A549 (cell line): ENCODE measurements around the gene MACF1. TPM values are rescaled to one million over a fixed set of nuclear protein-coding genes. Genes with fewer than 3 reads are reported as not detected.

Experiments used
- ATAC-seq, 2 experiments: fragments of 200-7000 bp in 1 of 2; fragments of >200 bp in 1 of 2; cut with Nextera tagmentation in 1 of 2; cut with Tn5 transposase in 1 of 2; 3 replicates each; pipeline versions ENCODE4 v1.8.0 to v1.9.1; 2018 to 2020; ENCODE audit warnings: mild to moderate bottlenecking in 1 of 2, moderate library complexity in 1 of 2
- CTCF ChIA-PET: fragments of 300-600 bp; sonication (Branson Sonifier 250); formaldehyde crosslinking; extraction: SDS; loops from one replicate; lab custom pipeline; 2021; ENCODE audit warnings: antibody characterized with exemption, inconsistent platforms; lab: Yijun Ruan, JAX
- POLR2A ChIA-PET: fragments of 350-600 bp; formaldehyde crosslinking; extraction: SDS; loops from one replicate; lab custom pipeline; 2021; ENCODE audit warnings: antibody characterized with exemption, inconsistent platforms; lab: Yijun Ruan, JAX
- DNase-seq, 2 experiments: peaks; one replicate each; pipeline versions ENCODE4 v3.0.0 to v3.0.0-alpha.2; 2011 to 2016; ENCODE audit warnings: low read depth in 1 of 2, low spot score in 1 of 2
- FAIRE-seq: peaks from 2 replicates; lab custom pipeline; 2011; peaks lifted over from hg19 to GRCh38; lab: Jason Lieb, UNC
- H3K27ac ChIP-seq, 2 experiments: fragments of >200 bp; sonication (Bioruptor Twin); formaldehyde crosslinking; 3 replicates each; pipeline ENCODE4 v1.5.1; 2016 to 2017
- H3K4me1 ChIP-seq: fragments of >200 bp; sonication (Bioruptor Twin); formaldehyde crosslinking; 3 replicates; pipeline ENCODE4 v1.6.1; 2016
- H3K4me2 ChIP-seq: fragments of >200 bp; sonication (Bioruptor Twin); formaldehyde crosslinking; 3 replicates; pipeline ENCODE4 v1.6.1; 2016
- H3K4me3 ChIP-seq: fragments of >200 bp; sonication (Bioruptor Twin); formaldehyde crosslinking; 3 replicates; pipeline ENCODE4 v1.5.1; 2016
- H3K9me3 ChIP-seq: fragments of >200 bp; sonication (Bioruptor Twin); formaldehyde crosslinking; 3 replicates; pipeline ENCODE4 v1.6.1; 2016
- BHLHE40 ChIP-seq: IDR thresholded peaks from 2 replicates; pipeline ENCODE4 v1.6.1; 2012; ENCODE audit warnings: low read depth, low read length, inconsistent platforms
- CTCF ChIP-seq: fragments of >200 bp; sonication (Bioruptor Twin); formaldehyde crosslinking; IDR thresholded peaks from 3 replicates; pipeline ENCODE4 v1.5.1; 2016
- EHMT2 ChIP-seq: fragments of 200-600 bp; sonication (generic); IDR thresholded peaks from 2 replicates; pipeline ENCODE4 v1.6.1; 2016; ENCODE audit warnings: antibody characterized with exemption, low read depth, mild to moderate bottlenecking, moderate library complexity
- ESRRA ChIP-seq: fragments of 150-350 bp; IDR thresholded peaks from 2 replicates; pipeline ENCODE4 v1.6.1; 2014; ENCODE audit warnings: mild to moderate bottlenecking, low read length, borderline replicate concordance
- FOSB ChIP-seq: fragments of 250-450 bp; sonication (Bioruptor Pico); IDR thresholded peaks from 2 replicates; pipeline ENCODE4 v1.5.0; 2020; ENCODE audit warnings: mild to moderate bottlenecking, moderate library complexity
- FOXS1 ChIP-seq: fragments of 250-450 bp; sonication (Bioruptor Pico); IDR thresholded peaks from 2 replicates; pipeline ENCODE4 v1.5.0; 2020; ENCODE audit warnings: mild to moderate bottlenecking, moderate library complexity
- HDAC2 ChIP-seq: fragments of 200-600 bp; sonication (generic); IDR thresholded peaks from 2 replicates; pipeline ENCODE4 v1.6.1; 2016
- HEYL ChIP-seq: fragments of 250-450 bp; sonication (Bioruptor Pico); IDR thresholded peaks from 2 replicates; pipeline ENCODE4 v1.8.0; 2021; ENCODE audit warnings: mild to moderate bottlenecking, moderate library complexity
- HMGXB4 ChIP-seq: fragments of 250-450 bp; sonication (Bioruptor Pico); IDR thresholded peaks from 2 replicates; pipeline ENCODE4 v1.5.0; 2021; ENCODE audit warnings: mild to moderate bottlenecking, moderate library complexity, borderline replicate concordance
- HOXA7 ChIP-seq: fragments of 250-450 bp; sonication (Bioruptor Pico); IDR thresholded peaks from 2 replicates; pipeline ENCODE4 v1.5.0; 2020; ENCODE audit warnings: mild to moderate bottlenecking, moderate library complexity
- MAFK ChIP-seq: fragments of 450-650 bp; IDR thresholded peaks from 2 replicates; pipeline ENCODE4 v1.6.1; 2014; ENCODE audit not compliant: partially characterized antibody
- MYC ChIP-seq: IDR thresholded peaks from 2 replicates; pipeline ENCODE4 v1.6.1; 2012; ENCODE audit warnings: mild to moderate bottlenecking, inconsistent platforms, low read length, improper control_type of control experiment, borderline replicate concordance
- NFE2L2 ChIP-seq: fragments of 150-350 bp; conservative IDR thresholded peaks from 2 replicates; pipeline ENCODE4 v1.6.1; 2014; ENCODE audit warnings: low read length
- NR3C1 ChIP-seq: fragments of >200 bp; sonication (Bioruptor Twin); formaldehyde crosslinking; IDR thresholded peaks from 3 replicates; pipeline ENCODE4 v1.6.1; 2017
- PHF8 ChIP-seq: fragments of 200-600 bp; sonication (generic); IDR thresholded peaks from 2 replicates; pipeline ENCODE4 v1.6.1; 2016; ENCODE audit warnings: low read depth, mild to moderate bottlenecking, antibody characterized with exemption, moderate library complexity, borderline replicate concordance
- RAD21 ChIP-seq, 2 experiments: fragments of >200 bp in 1 of 2; sonication (Bioruptor Twin) in 1 of 2; formaldehyde crosslinking in 1 of 2; IDR thresholded peaks in 1 of 2; conservative IDR thresholded peaks in 1 of 2; 2 replicates in 1 of 2; 3 replicates in 1 of 2; pipeline ENCODE4 v1.6.1; 2012 to 2018; ENCODE audit warnings: inconsistent platforms in 1 of 2
- RARB ChIP-seq: fragments of 250-450 bp; sonication (Bioruptor Pico); IDR thresholded peaks from 2 replicates; pipeline ENCODE4 v1.8.0; 2021; ENCODE audit warnings: mild to moderate bottlenecking, moderate library complexity
- RFX5 ChIP-seq: fragments of 450-650 bp; IDR thresholded peaks from 2 replicates; pipeline ENCODE4 v1.7.1; 2014; ENCODE audit warnings: antibody characterized with exemption, mild to moderate bottlenecking, moderate library complexity
- SMC3 ChIP-seq: fragments of >200 bp; sonication (Bioruptor Twin); formaldehyde crosslinking; IDR thresholded peaks from 3 replicates; pipeline ENCODE4 v1.6.1; 2018; ENCODE audit warnings: inconsistent platforms
- TP53 ChIP-seq: fragments of 250-450 bp; sonication (Bioruptor Pico); IDR thresholded peaks from 2 replicates; pipeline ENCODE4 v1.5.0; 2021; ENCODE audit warnings: mild to moderate bottlenecking, moderate library complexity
- USF2 ChIP-seq: fragments of 450-650 bp; IDR thresholded peaks from 2 replicates; pipeline ENCODE4 v1.6.1; 2014; ENCODE audit warnings: antibody characterized with exemption
- ZFP36 ChIP-seq: fragments of 450-650 bp; IDR thresholded peaks from 2 replicates; pipeline ENCODE4 v1.6.1; 2014; ENCODE audit warnings: borderline replicate concordance; ENCODE audit not compliant: partially characterized antibody
- WGBS: methylation state at CpG from one replicate; pipeline ENCODE4 v1.1.6; 2017; ENCODE audit errors: missing lambda C conversion rate; 5-methylcytosine and 5-hydroxymethylcytosine counted together
- polyA plus RNA-seq, 4 experiments: library from polyadenylated mRNA; depleted of rRNA in 3 of 4; stranded (reverse); fragments of >200 nt; fragmentation: RNase III in 1 of 4; extraction: RNeasy Plus Mini Kit Qiagen cat#74134 plus additional on column Dnase treatment in 1 of 4; gene quantifications; 2 replicates in 3 of 4; 3 replicates in 1 of 4; pipeline ENCODE4 v1.2.3, GENCODE V29; 2011 to 2017
- TF ChIP-seq, protein P1 (sequence below): fragments of 150-350 bp; IDR thresholded peaks from 2 replicates; pipeline ENCODE4 v1.6.1; 2014; ENCODE audit warnings: low read depth, mild to moderate bottlenecking, low read length
- TF ChIP-seq, protein P2 (sequence below): fragments of >200 bp; sonication (Bioruptor Twin); formaldehyde crosslinking; IDR thresholded peaks from 3 replicates; pipeline ENCODE4 v1.6.1; 2016

MACF1 gene
- polyA plus RNA-seq, 2 of the 4 experiments (the other 2 are of a cell fraction) = 45.7 to 64.2 TPM

GRCh38 chr1:39194398-39195051, 10.0 kb upstream of the MACF1 start (continued):
- TF ChIP-seq NFE2L2 = no peak

- TF ChIP-seq HDAC2 (no peak), TP53 (CRISPR knock-in tag) (no peak), HEYL (CRISPR knock-in tag) (no peak), SMC3 (no peak), RAD21 (conservative IDR thresholded peaks at IDR 0.05 in 1 of 2, IDR thresholded peaks at IDR 0.05 in 1 of 2) (no peak), MAFK (no peak), RARB (no peak), FOSB (CRISPR knock-in tag) (no peak), CTCF (no peak), EHMT2 (no peak), RFX5 (no peak), MYC (no peak)
- TF ChIP-seq, protein P1, sequence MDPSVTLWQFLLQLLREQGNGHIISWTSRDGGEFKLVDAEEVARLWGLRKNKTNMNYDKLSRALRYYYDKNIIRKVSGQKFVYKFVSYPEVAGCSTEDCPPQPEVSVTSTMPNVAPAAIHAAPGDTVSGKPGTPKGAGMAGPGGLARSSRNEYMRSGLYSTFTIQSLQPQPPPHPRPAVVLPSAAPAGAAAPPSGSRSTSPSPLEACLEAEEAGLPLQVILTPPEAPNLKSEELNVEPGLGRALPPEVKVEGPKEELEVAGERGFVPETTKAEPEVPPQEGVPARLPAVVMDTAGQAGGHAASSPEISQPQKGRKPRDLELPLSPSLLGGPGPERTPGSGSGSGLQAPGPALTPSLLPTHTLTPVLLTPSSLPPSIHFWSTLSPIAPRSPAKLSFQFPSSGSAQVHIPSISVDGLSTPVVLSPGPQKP = no peak
- TF ChIP-seq, protein P2, sequence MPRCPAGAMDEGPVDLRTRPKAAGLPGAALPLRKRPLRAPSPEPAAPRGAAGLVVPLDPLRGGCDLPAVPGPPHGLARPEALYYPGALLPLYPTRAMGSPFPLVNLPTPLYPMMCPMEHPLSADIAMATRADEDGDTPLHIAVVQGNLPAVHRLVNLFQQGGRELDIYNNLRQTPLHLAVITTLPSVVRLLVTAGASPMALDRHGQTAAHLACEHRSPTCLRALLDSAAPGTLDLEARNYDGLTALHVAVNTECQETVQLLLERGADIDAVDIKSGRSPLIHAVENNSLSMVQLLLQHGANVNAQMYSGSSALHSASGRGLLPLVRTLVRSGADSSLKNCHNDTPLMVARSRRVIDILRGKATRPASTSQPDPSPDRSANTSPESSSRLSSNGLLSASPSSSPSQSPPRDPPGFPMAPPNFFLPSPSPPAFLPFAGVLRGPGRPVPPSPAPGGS = no peak
- DNase-seq (no peak), FAIRE-seq (no peak), ATAC-seq (no peak)
- ChIA-PET POLR2A (no interaction called here), CTCF (interaction anchor here (0.8 to 6.1 kb wide), 4 partner anchors 19 to 103 kb away, joined by 3 to 95 read pairs (median 6); no protein-coding TSS in a partner anchor)
- H3K27ac ChIP-seq = peak overlapping the region; percentile 83 to 94
- H3K4me2 ChIP-seq = peak overlapping the region; percentile 53
- H3K4me1 ChIP-seq = peaks cover 74% of the 10 kb centered on the region
- H3K9me3 ChIP-seq = no peaks in the 10 kb centered on the region
- 44% methylated on average over 5 of the region's 5 CpGs for WGBS
- H3K4me3 ChIP-seq = no peak overlapping the region
These were observed 9.1 kb upstream of the MACF1 start for GRCh38 chr1:39195166-39196111.

- ChIA-PET POLR2A (no interaction called here), CTCF (interaction anchor here (1.4 to 3.9 kb wide), 2 partner anchors 18 to 62 kb away, joined by 3 to 18 read pairs; no protein-coding TSS in a partner anchor)
- DNase-seq = no peak
- no peak overlapping the region for H3K4me3 ChIP-seq
- ATAC-seq = no peak
- no peaks in the 10 kb centered on the region for H3K9me3 ChIP-seq
- 79% methylated on average over 6 of the region's 6 CpGs for WGBS
- H3K27ac ChIP-seq = peak overlapping the region in 1 of 2 experiments; percentile 94; a peak in 3 of 6 replicates
- peaks cover 63% of the 10 kb centered on the region for H3K4me1 ChIP-seq
- H3K4me2 ChIP-seq = peak overlapping the region; percentile 53
- FAIRE-seq = no peak
- no peak for TF ChIP-seq ZFP36
- no peak for TF ChIP-seq BHLHE40
- no peak for TF ChIP-seq NR3C1
- TF ChIP-seq HMGXB4 (CRISPR knock-in tag) = no peak
- no peak for TF ChIP-seq FOXS1 (CRISPR knock-in tag)
- TF ChIP-seq USF2 = no peak
- TF ChIP-seq ESRRA = no peak
- no peak for TF ChIP-seq MAFK
- TF ChIP-seq HOXA7 (CRISPR knock-in tag) = no peak
- TF ChIP-seq PHF8 = no peak
These were observed 8.0 kb upstream of the MACF1 start for GRCh38 chr1:39196244-39197215.
